ENCODE results near the gene ZNF398. TPM values are rescaled to one million over a fixed set of nuclear protein-coding genes. Genes with fewer than 3 reads are reported as not detected.

The ZNF398 gene, protein sequence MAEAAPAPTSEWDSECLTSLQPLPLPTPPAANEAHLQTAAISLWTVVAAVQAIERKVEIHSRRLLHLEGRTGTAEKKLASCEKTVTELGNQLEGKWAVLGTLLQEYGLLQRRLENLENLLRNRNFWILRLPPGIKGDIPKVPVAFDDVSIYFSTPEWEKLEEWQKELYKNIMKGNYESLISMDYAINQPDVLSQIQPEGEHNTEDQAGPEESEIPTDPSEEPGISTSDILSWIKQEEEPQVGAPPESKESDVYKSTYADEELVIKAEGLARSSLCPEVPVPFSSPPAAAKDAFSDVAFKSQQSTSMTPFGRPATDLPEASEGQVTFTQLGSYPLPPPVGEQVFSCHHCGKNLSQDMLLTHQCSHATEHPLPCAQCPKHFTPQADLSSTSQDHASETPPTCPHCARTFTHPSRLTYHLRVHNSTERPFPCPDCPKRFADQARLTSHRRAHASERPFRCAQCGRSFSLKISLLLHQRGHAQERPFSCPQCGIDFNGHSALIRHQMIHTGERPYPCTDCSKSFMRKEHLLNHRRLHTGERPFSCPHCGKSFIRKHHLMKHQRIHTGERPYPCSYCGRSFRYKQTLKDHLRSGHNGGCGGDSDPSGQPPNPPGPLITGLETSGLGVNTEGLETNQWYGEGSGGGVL
- 1 to 10 TPM; 7.2 to 8.7 TPM for total RNA-seq

DNA sequence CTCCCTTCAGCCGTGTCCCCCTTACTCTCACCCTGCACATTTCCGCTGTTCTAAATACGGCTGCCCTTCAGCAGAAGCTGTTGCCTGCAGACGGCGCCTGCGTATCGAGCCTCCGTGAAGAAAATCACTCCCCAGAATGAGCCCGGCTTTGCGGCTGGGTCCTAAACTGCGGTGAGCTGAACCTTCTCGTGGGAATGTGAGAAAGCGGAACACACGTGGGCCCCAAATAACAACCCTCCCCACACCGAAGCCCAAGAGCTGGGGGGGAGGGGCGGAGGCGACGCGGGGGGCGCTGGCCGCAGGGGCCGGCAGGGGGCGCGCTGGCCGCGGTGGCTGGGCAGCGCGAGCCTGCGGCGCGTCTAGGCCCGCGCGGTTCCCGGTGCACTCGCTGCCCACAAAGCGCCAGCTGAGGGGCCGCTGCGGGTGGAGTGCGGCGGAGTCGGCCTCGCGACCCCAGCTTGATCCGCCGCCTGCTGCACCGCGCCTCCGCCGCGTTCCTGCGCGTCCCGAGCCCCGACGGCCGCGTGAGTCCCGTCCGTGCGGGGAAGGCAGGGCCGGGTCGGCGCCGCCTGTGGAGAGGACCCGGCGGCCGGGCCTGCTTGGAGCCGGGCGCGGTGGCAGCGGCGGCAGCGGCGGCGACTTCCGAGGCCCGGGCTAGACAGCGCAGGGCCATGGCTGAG lies at the start of gene ZNF398:
Gene ZNF398, plus strand, starts transcription at position 382 of the 680 bp plus-strand sequence. Its CDS starts 290 bp downstream, at position 672.
- Mint-ChIP-seq H3K4me3 (peak within 1 kb of the TSS; percentile 97), H3K4me1 (ENCODE audit: low read depth) (peaks cover 28% of the 10 kb centered on the region), H3K9me3 (no peaks in the 10 kb centered on the region), H3K27me3 (no peaks in the 10 kb centered on the region), H3K36me3 (ENCODE audit: low read depth) (peaks cover 12% of the 10 kb centered on the region), H3K27ac (peak within 1 kb of the TSS; percentile 95)
- POLR2A ChIA-PET = interaction anchor here (0.6 to 3.2 kb wide), 16 partner anchors 9 to 275 kb away, joined by 3 to 34 read pairs (median 3); partner anchors contain the start of genes ZNF282, ZNF425 and ZNF786
- peak; percentile 75 for DNase-seq
- CTCF ChIA-PET = interaction anchor here (0.6 to 4.4 kb wide), 25 partner anchors 8 to 477 kb away, joined by 3 to 52 read pairs (median 5); partner anchors contain the start of genes ZNF282, ZNF425 and ZNF783
- ATAC-seq = peak; percentile 86
- peak; percentile 87 for TF ChIP-seq CTCF (IDR thresholded peaks at IDR 0.05)
- intact Hi-C loops (cut with micrococcal nuclease) = no loop called here

- Mint-ChIP-seq H3K27ac (no peak overlapping the region), H3K4me1 (ENCODE audit: low read depth) (no peaks in the 10 kb centered on the region), H3K36me3 (ENCODE audit: low read depth) (no peaks in the 10 kb centered on the region), H3K9me3 (no peaks in the 10 kb centered on the region), H3K27me3 (no peaks in the 10 kb centered on the region), H3K4me3 (no peak overlapping the region)
- ChIA-PET POLR2A (interaction anchor here (1.3 kb wide), 1 partner anchor 48 kb away, joined by 3 read pairs; the partner anchor contains the start of gene ZNF398), CTCF (no interaction called here)
- TF ChIP-seq CTCF (IDR thresholded peaks at IDR 0.05) = no peak
- DNase-seq (no peak), ATAC-seq (no peak)
- intact Hi-C loops (cut with micrococcal nuclease) = no loop called here
Measured at GRCh38 chr7:149099058-149099457, 48.2 kb upstream of the ZNF398 start.

- ChIA-PET POLR2A (interaction anchor here (2.3 kb wide), 1 partner anchor 25 kb away, joined by 4 read pairs; the partner anchor contains the start of gene ZNF425), CTCF (interaction anchor here (1.3 kb wide), 1 partner anchor 35 kb away, joined by 4 read pairs; no protein-coding TSS in a partner anchor)
- no peaks in the 10 kb centered on the region for H3K27me3 Mint-ChIP-seq
- TF ChIP-seq CTCF (IDR thresholded peaks at IDR 0.05) = no peak
- H3K27ac Mint-ChIP-seq = no peak overlapping the region
- H3K36me3 Mint-ChIP-seq (ENCODE audit: low read depth) = no peaks in the 10 kb centered on the region
- no peak overlapping the region for H3K4me3 Mint-ChIP-seq
- no peaks in the 10 kb centered on the region for H3K4me1 Mint-ChIP-seq (ENCODE audit: low read depth)
- intact Hi-C loops (cut with micrococcal nuclease) = no loop called here
- no peaks in the 10 kb centered on the region for H3K9me3 Mint-ChIP-seq
- DNase-seq (no peak), ATAC-seq (no peak)
Measured at GRCh38 chr7:149100821-149101220, 46.4 kb upstream of the ZNF398 start.

DNA sequence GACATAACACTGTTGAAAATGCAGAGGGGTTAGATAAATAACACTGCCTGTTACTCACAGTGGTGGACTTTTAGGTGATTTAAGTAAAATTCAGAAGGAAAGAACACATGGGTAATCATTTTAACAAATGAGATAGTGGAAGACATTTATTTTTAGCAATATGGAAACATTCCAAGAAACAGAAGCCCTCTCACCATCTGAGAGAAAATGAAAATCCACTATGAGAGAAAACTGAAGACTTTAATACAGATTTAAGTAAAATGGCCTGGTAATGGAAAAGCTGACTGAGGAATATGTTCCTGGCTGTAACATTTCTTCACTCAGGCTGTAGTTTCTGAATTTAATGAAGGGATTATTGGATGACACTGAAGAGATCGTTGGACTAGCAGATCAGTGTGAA lies 44.6 kb upstream of the ZNF398 start:
- H3K27ac Mint-ChIP-seq = no peak overlapping the region
- H3K9me3 Mint-ChIP-seq = no peaks in the 10 kb centered on the region
- no peak overlapping the region for H3K4me3 Mint-ChIP-seq
- intact Hi-C loops (cut with micrococcal nuclease) = no loop called here
- ChIA-PET POLR2A (no interaction called here), CTCF (no interaction called here)
- H3K4me1 Mint-ChIP-seq (ENCODE audit: low read depth) = no peaks in the 10 kb centered on the region
- H3K27me3 Mint-ChIP-seq = no peaks in the 10 kb centered on the region
- DNase-seq (no peak), ATAC-seq (no peak)
- TF ChIP-seq CTCF (IDR thresholded peaks at IDR 0.05) = no peak
- H3K36me3 Mint-ChIP-seq (ENCODE audit: low read depth) = no peaks in the 10 kb centered on the region
